GM15510 (cell line): ENCODE measurements around the gene TSPO2.

Source experiments
- POLR2A ChIP-seq: IDR thresholded peaks from 3 replicates; pipeline ENCODE4 v1.6.1; 2011; ENCODE audit warnings: borderline replicate concordance; ENCODE audit not compliant: insufficient read length; ENCODE audit errors: extremely low read depth

Gene TSPO2

GRCh38 chr6:41042226-41043055, at the start of gene TSPO2:
TSPO2 (plus strand) TSS chr6:41042467; CDS start chr6:41042986, 519 bp downstream.
- TF ChIP-seq POLR2A: no peak

- no peak for TF ChIP-seq POLR2A
Observed at GRCh38 chr6:40992746-40993145, 49.5 kb upstream of the TSPO2 start.

GRCh38 chr6:40996591-40997233, 45.6 kb upstream of the TSPO2 start:
- no peak for TF ChIP-seq POLR2A

- TF ChIP-seq POLR2A: no peak
Observed at GRCh38 chr6:40997234-40997957, 44.9 kb upstream of the TSPO2 start.

- no peak for TF ChIP-seq POLR2A
Observed at GRCh38 chr6:40998661-40999060, 43.6 kb upstream of the TSPO2 start.

- no peak for TF ChIP-seq POLR2A
Observed at GRCh38 chr6:40999569-40999968, 42.7 kb upstream of the TSPO2 start.

- no peak for TF ChIP-seq POLR2A
Observed at GRCh38 chr6:41000248-41000647, 42.0 kb upstream of the TSPO2 start.

GRCh38 chr6:41002168-41002567, 40.1 kb upstream of the TSPO2 start:
- no peak for TF ChIP-seq POLR2A

- TF ChIP-seq POLR2A: no peak
Observed at GRCh38 chr6:41008011-41008410, 34.3 kb upstream of the TSPO2 start.

- TF ChIP-seq POLR2A: no peak
Observed at GRCh38 chr6:41009669-41010068, 32.6 kb upstream of the TSPO2 start.

- TF ChIP-seq POLR2A: no peak
Observed at GRCh38 chr6:41011673-41012072, 30.6 kb upstream of the TSPO2 start.

- TF ChIP-seq POLR2A: no peak
Observed at GRCh38 chr6:41013466-41014153, 28.7 kb upstream of the TSPO2 start.

- no peak for TF ChIP-seq POLR2A
Observed at GRCh38 chr6:41014780-41015179, 27.5 kb upstream of the TSPO2 start.

- no peak for TF ChIP-seq POLR2A
Observed at GRCh38 chr6:41017663-41018062, 24.6 kb upstream of the TSPO2 start.

- no peak for TF ChIP-seq POLR2A
Observed at GRCh38 chr6:41021832-41022231, 20.4 kb upstream of the TSPO2 start.
